Liver (tissue), 3 donors: ENCODE data around the gene MVB12B.

Experiments used
- CTCF ChIP-seq: fragments of 150-350 bp; IDR thresholded peaks from 2 replicates; pipeline ENCODE4 v1.5.1; 2017; ENCODE audit warnings: improper control_type of control experiment, low read depth, low read length; ENCODE audit not compliant: missing input control
- HNF4A ChIP-seq, 2 donors: conservative IDR thresholded peaks; 2 replicates each; pipeline ENCODE4 v1.6.1; 2016; ENCODE audit warnings: antibody characterized with exemption in 2 of 2, mild to moderate bottlenecking in 2 of 2
- RAD21 ChIP-seq, 2 donors: IDR thresholded peaks; 2 replicates each; pipeline ENCODE4 v1.6.1; 2016; ENCODE audit warnings: antibody characterized with exemption in 2 of 2, mild to moderate bottlenecking in 2 of 2
- REST ChIP-seq: IDR thresholded peaks from 2 replicates; pipeline ENCODE4 v1.6.1; 2016; ENCODE audit warnings: antibody characterized with exemption, mild to moderate bottlenecking
- TAF1 ChIP-seq: conservative IDR thresholded peaks from 2 replicates; pipeline ENCODE4 v1.6.1; 2016; ENCODE audit warnings: antibody characterized with exemption, mild to moderate bottlenecking
- ZBTB33 ChIP-seq: IDR thresholded peaks from 2 replicates; pipeline ENCODE4 v1.6.1; 2016; ENCODE audit warnings: antibody characterized with exemption
- donor health status: healthy.
- donor health status: healthy.

- TF ChIP-seq CTCF (no peak), RAD21 (IDR thresholded peaks at IDR 0.05) (no peak), TAF1 (no peak), HNF4A (conservative IDR thresholded peaks at IDR 0.05) (no peak), ZBTB33 (no peak), REST (no peak)
Observed at GRCh38 chr9:126523611-126524111, 197.0 kb downstream of the MVB12B start.
